SH-SY5Y (cell line): ENCODE results near the gene NAA16.

Experiments
- GATA2 ChIP-seq: IDR thresholded peaks from 2 replicates; pipeline ENCODE4 v1.6.1; 2011; ENCODE audit warnings: mild to moderate bottlenecking, low read depth, low read length
- GATA3 ChIP-seq: IDR thresholded peaks from 2 replicates; pipeline ENCODE4 v1.6.1; 2011; ENCODE audit warnings: low read depth, mild to moderate bottlenecking, low read length, moderate library complexity

DNA sequence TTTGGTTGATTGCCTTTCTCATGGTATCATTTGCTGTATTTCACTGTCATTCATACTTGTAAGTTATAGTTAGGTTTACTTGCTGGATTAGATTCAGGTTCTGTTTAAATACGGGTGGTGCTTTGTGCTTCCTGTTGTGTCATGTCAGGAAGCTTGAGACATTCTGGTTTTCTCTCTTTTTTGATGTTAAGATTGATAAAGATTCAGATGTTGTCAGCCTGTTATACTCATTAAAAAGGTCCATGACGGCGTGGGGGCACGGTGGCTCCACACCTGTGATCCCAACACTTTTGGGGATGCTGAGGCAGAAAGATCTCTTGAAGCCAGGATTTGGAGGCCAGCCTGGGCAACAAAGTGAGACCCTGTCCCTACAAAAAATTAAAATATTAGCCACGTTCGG lies 45.7 kb downstream of the NAA16 start:
- TF ChIP-seq GATA3 (no peak), GATA2 (no peak)
